Muscle of arm (tissue), 14 donors: ENCODE results near the gene SH3PXD2B. TPM values are rescaled to one million over a fixed set of nuclear protein-coding genes. Genes with fewer than 3 reads are reported as not detected.

Experiments
- DNase-seq: peaks from one replicate; pipeline ENCODE4 v3.0.0-alpha.2; 2013
- long read RNA-seq, 11 donors: transcript quantifications; one replicate each; lab custom pipeline, GENCODE V29; 2026
- polyA plus RNA-seq, 12 donors: library from polyadenylated mRNA; unstranded; fragments of 120-200 nt; gene quantifications; one replicate each; pipeline ENCODE4 v1.2.1, GENCODE V29; 2013; ENCODE audit not compliant: insufficient read length in 12 of 12

Gene SH3PXD2B
- polyA plus RNA-seq, result 10 to 100 TPM in 11 of 12 donors, not detected in 1; 26.1 to 51.5 (median 36.0) TPM
- long read RNA-seq, donor 1, full-length matches to known transcripts, result 2 of 2 reads
- long read RNA-seq, donor 1, partial matches to known transcripts, result 0 of 2 reads
- long read RNA-seq, donor 1, other reads (novel, unspliced or antisense), result 0 of 2 reads
- long read RNA-seq, donor 2, full-length matches to known transcripts, result 2 of 2 reads
- long read RNA-seq, donor 2, partial matches to known transcripts, result 0 of 2 reads
- long read RNA-seq, donor 2, other reads (novel, unspliced or antisense), result 0 of 2 reads
- long read RNA-seq, donor 3, full-length matches to known transcripts, result 2 of 2 reads
- long read RNA-seq, donor 3, partial matches to known transcripts, result 0 of 2 reads
- long read RNA-seq, donor 3, other reads (novel, unspliced or antisense), result 0 of 2 reads
- long read RNA-seq, donor 4, full-length matches to known transcripts, result 2 of 2 reads
- long read RNA-seq, donor 4, partial matches to known transcripts, result 0 of 2 reads
- long read RNA-seq, donor 4, other reads (novel, unspliced or antisense), result 0 of 2 reads
- long read RNA-seq, donor 5, full-length matches to known transcripts, result 3 of 3 reads
- long read RNA-seq, donor 5, partial matches to known transcripts, result 0 of 3 reads
- long read RNA-seq, donor 5, other reads (novel, unspliced or antisense), result 0 of 3 reads
- long read RNA-seq, donor 6, full-length matches to known transcripts, result 5 of 5 reads
- long read RNA-seq, donor 6, partial matches to known transcripts, result 0 of 5 reads
- long read RNA-seq, donor 6, other reads (novel, unspliced or antisense), result 0 of 5 reads
- long read RNA-seq, donor 7, full-length matches to known transcripts, result 3 of 3 reads
- long read RNA-seq, donor 7, partial matches to known transcripts, result 0 of 3 reads
- long read RNA-seq, donor 7, other reads (novel, unspliced or antisense), result 0 of 3 reads
- long read RNA-seq, donor 8, full-length matches to known transcripts, result 1 of 1 reads
- long read RNA-seq, donor 8, partial matches to known transcripts, result 0 of 1 reads
- long read RNA-seq, donor 8, other reads (novel, unspliced or antisense), result 0 of 1 reads
- long read RNA-seq, donor 9, full-length matches to known transcripts, result 2 of 2 reads
- long read RNA-seq, donor 9, partial matches to known transcripts, result 0 of 2 reads
- long read RNA-seq, donor 9, other reads (novel, unspliced or antisense), result 0 of 2 reads
- long read RNA-seq, donor 10, full-length matches to known transcripts, result 2 of 2 reads
- long read RNA-seq, donor 10, partial matches to known transcripts, result 0 of 2 reads
- long read RNA-seq, donor 10, other reads (novel, unspliced or antisense), result 0 of 2 reads
- long read RNA-seq, donor 11, full-length matches to known transcripts, result 3 of 9 reads
- long read RNA-seq, donor 11, partial matches to known transcripts, result 6 of 9 reads
- long read RNA-seq, donor 11, other reads (novel, unspliced or antisense), result 0 of 9 reads

- DNase-seq, result no peak
Observed at GRCh38 chr5:172454358-172455086, at the start of gene SH3PXD2B. SH3PXD2B (minus strand) TSS chr5:172454525; CDS start chr5:172454352, 173 bp downstream.

GRCh38 chr5:172502969-172503368 is 48.6 kb upstream of the SH3PXD2B start:
- no peak for DNase-seq

GRCh38 chr5:172502410-172502809 is 48.1 kb upstream of the SH3PXD2B start:
- no peak for DNase-seq

GRCh38 chr5:172501708-172502320 is 47.5 kb upstream of the SH3PXD2B start:
- DNase-seq, result no peak

GRCh38 chr5:172499287-172499686 is 45.0 kb upstream of the SH3PXD2B start:
- DNase-seq, result no peak

GRCh38 chr5:172498431-172499129 is 44.3 kb upstream of the SH3PXD2B start:
- no peak for DNase-seq

GRCh38 chr5:172497591-172498255 is 43.4 kb upstream of the SH3PXD2B start:
- no peak for DNase-seq

- peak; percentile 42 for DNase-seq
Observed at GRCh38 chr5:172496671-172497371, 42.5 kb upstream of the SH3PXD2B start.

- DNase-seq, result no peak
Observed at GRCh38 chr5:172494630-172495505, 40.5 kb upstream of the SH3PXD2B start.

GRCh38 chr5:172493906-172494305 is 39.6 kb upstream of the SH3PXD2B start:
- DNase-seq, result no peak

GRCh38 chr5:172493461-172493860 is 39.1 kb upstream of the SH3PXD2B start:
- no peak for DNase-seq

GRCh38 chr5:172493002-172493401 is 38.7 kb upstream of the SH3PXD2B start:
- peak; percentile 66 for DNase-seq

- DNase-seq, result no peak
Observed at GRCh38 chr5:172492097-172492840, 37.9 kb upstream of the SH3PXD2B start.

GRCh38 chr5:172491481-172491880 is 37.2 kb upstream of the SH3PXD2B start:
- DNase-seq, result no peak

GRCh38 chr5:172490514-172491461 is 36.5 kb upstream of the SH3PXD2B start:
- DNase-seq, result no peak
